Bronchial epithelial cell (primary cell): ENCODE measurements around the gene TRIM10. TPM values are rescaled to one million over a fixed set of nuclear protein-coding genes. Genes with fewer than 3 reads are reported as not detected.

Source experiments
- DNase-seq: peaks from one replicate; pipeline ENCODE4 v3.0.0-alpha.2; 2010; ENCODE audit warnings: low read depth
- FAIRE-seq: peaks from 2 replicates; lab custom pipeline; 2011; peaks lifted over from hg19 to GRCh38; lab: Jason Lieb, UNC
- H3K27me3 ChIP-seq: 2 replicates; pipeline ENCODE4 v1.5.1; 2011; ENCODE audit warnings: low read length; ENCODE audit not compliant: control insufficient read depth, insufficient read depth
- H3K36me3 ChIP-seq: 2 replicates; pipeline ENCODE4 v1.5.1; 2011; ENCODE audit warnings: low read length; ENCODE audit not compliant: control insufficient read depth, insufficient read depth
- H3K4me3 ChIP-seq: 2 replicates; pipeline ENCODE4 v1.5.1; 2011; ENCODE audit warnings: mild to moderate bottlenecking, low read depth, low read length, control low read depth
- CTCF ChIP-seq: IDR thresholded peaks from 2 replicates; pipeline ENCODE4 v1.5.1; 2011; ENCODE audit warnings: mild to moderate bottlenecking, moderate library complexity, low read length, control low read depth, inconsistent platforms; ENCODE audit not compliant: insufficient read depth, severe bottlenecking
- total RNA-seq: library from RNA; depleted of rRNA; stranded (reverse); fragments of >200 nt; gene quantifications from 2 replicates; pipeline ENCODE4 v1.2.1, GENCODE V29; 2014

Gene TRIM10
- total RNA-seq, 1 donor from 2014 or later, result not detected

GRCh38 chr6:30202366-30202765, 41.4 kb upstream of the TRIM10 start:
- FAIRE-seq, result no peak
- peaks cover 26% of the 10 kb centered on the region for H3K36me3 ChIP-seq

GRCh38 chr6:30200551-30201281, 39.7 kb upstream of the TRIM10 start:
- H3K4me3 ChIP-seq, result no peak overlapping the region
- no peak for DNase-seq
- H3K36me3 ChIP-seq, result peaks cover 32% of the 10 kb centered on the region
- no peaks in the 10 kb centered on the region for H3K27me3 ChIP-seq
- FAIRE-seq, result no peak
- TF ChIP-seq CTCF, result no peak

More at GRCh38 chr6:30202366-30202765, 41.4 kb upstream of the TRIM10 start:
- Histone ChIP-seq H3K4me3 (no peak overlapping the region), H3K27me3 (no peaks in the 10 kb centered on the region)
- DNase-seq, result peak; percentile 50
- no peak for TF ChIP-seq CTCF

GRCh38 chr6:30198166-30199084, 37.4 kb upstream of the TRIM10 start:
- DNase-seq (no peak), FAIRE-seq (no peak)
- peaks cover 36% of the 10 kb centered on the region for H3K36me3 ChIP-seq
- no peaks in the 10 kb centered on the region for H3K27me3 ChIP-seq
- no peak for TF ChIP-seq CTCF
- H3K4me3 ChIP-seq, result no peak overlapping the region

GRCh38 chr6:30196376-30196775, 35.4 kb upstream of the TRIM10 start:
- no peak for DNase-seq
- H3K36me3 ChIP-seq, result peaks cover 41% of the 10 kb centered on the region
- no peaks in the 10 kb centered on the region for H3K27me3 ChIP-seq
- TF ChIP-seq CTCF, result no peak
- no peak overlapping the region for H3K4me3 ChIP-seq
- no peak for FAIRE-seq

- Histone ChIP-seq H3K4me3 (no peak overlapping the region), H3K27me3 (no peaks in the 10 kb centered on the region), H3K36me3 (peaks cover 43% of the 10 kb centered on the region)
- no peak for DNase-seq
- FAIRE-seq, result no peak
- TF ChIP-seq CTCF, result no peak
Observed at GRCh38 chr6:30195951-30196350, 34.9 kb upstream of the TRIM10 start.
